ENCODE results near the gene LDLRAD3.

Gene LDLRAD3

GRCh38 chr11:36212564-36213392, 268.9 kb downstream of the LDLRAD3 start:
- TF ChIP-seq CEBPB (IDR thresholded peaks at IDR 0.05) (no peak), TEAD4 (IDR thresholded peaks at IDR 0.05) (no peak), EGR1 (IDR thresholded peaks at IDR 0.05) (no peak), TCF12 (IDR thresholded peaks at IDR 0.05; ENCODE audit: low read depth) (no peak), NFIC (IDR thresholded peaks at IDR 0.05) (no peak), FOXM1 (IDR thresholded peaks at IDR 0.05; ENCODE audit: borderline replicate concordance, low read depth) (no peak), ZBTB7A (IDR thresholded peaks at IDR 0.05; ENCODE audit: low read depth) (no peak), TAF1 (IDR thresholded peaks at IDR 0.05; ENCODE audit: low read depth) (no peak), CREB1 (IDR thresholded peaks at IDR 0.05; ENCODE audit: low read depth) (no peak), RAD21 (IDR thresholded peaks at IDR 0.05; ENCODE audit: low read depth) (no peak), YY1 (IDR thresholded peaks at IDR 0.05; ENCODE audit: low read depth) (no peak)
- TF ChIP-seq, protein P1, sequence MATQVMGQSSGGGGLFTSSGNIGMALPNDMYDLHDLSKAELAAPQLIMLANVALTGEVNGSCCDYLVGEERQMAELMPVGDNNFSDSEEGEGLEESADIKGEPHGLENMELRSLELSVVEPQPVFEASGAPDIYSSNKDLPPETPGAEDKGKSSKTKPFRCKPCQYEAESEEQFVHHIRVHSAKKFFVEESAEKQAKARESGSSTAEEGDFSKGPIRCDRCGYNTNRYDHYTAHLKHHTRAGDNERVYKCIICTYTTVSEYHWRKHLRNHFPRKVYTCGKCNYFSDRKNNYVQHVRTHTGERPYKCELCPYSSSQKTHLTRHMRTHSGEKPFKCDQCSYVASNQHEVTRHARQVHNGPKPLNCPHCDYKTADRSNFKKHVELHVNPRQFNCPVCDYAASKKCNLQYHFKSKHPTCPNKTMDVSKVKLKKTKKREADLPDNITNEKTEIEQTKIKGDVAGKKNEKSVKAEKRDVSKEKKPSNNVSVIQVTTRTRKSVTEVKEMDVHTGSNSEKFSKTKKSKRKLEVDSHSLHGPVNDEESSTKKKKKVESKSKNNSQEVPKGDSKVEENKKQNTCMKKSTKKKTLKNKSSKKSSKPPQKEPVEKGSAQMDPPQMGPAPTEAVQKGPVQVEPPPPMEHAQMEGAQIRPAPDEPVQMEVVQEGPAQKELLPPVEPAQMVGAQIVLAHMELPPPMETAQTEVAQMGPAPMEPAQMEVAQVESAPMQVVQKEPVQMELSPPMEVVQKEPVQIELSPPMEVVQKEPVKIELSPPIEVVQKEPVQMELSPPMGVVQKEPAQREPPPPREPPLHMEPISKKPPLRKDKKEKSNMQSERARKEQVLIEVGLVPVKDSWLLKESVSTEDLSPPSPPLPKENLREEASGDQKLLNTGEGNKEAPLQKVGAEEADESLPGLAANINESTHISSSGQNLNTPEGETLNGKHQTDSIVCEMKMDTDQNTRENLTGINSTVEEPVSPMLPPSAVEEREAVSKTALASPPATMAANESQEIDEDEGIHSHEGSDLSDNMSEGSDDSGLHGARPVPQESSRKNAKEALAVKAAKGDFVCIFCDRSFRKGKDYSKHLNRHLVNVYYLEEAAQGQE (IDR thresholded peaks at IDR 0.05; ENCODE audit: low read depth), result no peak

DNA sequence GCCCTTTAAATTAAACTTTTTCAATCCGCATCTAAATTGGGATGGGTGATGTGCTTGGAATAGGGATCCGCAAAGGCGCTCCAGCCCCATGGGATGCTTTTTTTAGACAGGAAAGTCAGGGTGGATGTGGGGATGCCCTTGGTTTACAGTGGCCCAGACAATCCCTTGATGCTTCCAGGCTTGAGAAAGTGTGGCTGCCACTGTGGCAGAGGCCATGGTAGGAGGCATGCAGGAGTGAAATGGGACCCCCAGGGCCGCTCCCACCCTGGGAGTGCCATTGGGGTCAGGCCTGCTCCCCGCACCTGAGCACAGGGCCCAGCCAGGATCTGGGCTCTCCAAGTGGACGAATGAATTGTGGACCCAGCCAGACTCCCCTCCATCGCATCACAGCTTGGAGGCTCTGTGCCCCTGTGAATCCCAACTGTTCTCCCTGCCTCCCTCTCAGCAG, 269.6 kb downstream of the LDLRAD3 start:
- TF ChIP-seq TEAD4 (IDR thresholded peaks at IDR 0.05) (no peak), MAX (IDR thresholded peaks at IDR 0.05) (no peak), FOXM1 (IDR thresholded peaks at IDR 0.05; ENCODE audit: borderline replicate concordance, low read depth) (no peak), EP300 (IDR thresholded peaks at IDR 0.05; ENCODE audit: borderline replicate concordance) (no peak), CREB1 (IDR thresholded peaks at IDR 0.05; ENCODE audit: low read depth) (no peak), EGR1 (IDR thresholded peaks at IDR 0.05) (no peak), CEBPB (IDR thresholded peaks at IDR 0.05) (no peak), ZBTB7A (IDR thresholded peaks at IDR 0.05; ENCODE audit: low read depth) (no peak), YY1 (IDR thresholded peaks at IDR 0.05; ENCODE audit: low read depth) (no peak), TCF12 (IDR thresholded peaks at IDR 0.05; ENCODE audit: low read depth) (no peak), NFIC (IDR thresholded peaks at IDR 0.05) (no peak), TAF1 (IDR thresholded peaks at IDR 0.05; ENCODE audit: low read depth) (no peak), RAD21 (IDR thresholded peaks at IDR 0.05; ENCODE audit: low read depth) (no peak)
- TF ChIP-seq, protein P2, sequence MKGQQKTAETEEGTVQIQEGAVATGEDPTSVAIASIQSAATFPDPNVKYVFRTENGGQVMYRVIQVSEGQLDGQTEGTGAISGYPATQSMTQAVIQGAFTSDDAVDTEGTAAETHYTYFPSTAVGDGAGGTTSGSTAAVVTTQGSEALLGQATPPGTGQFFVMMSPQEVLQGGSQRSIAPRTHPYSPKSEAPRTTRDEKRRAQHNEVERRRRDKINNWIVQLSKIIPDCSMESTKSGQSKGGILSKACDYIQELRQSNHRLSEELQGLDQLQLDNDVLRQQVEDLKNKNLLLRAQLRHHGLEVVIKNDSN (IDR thresholded peaks at IDR 0.05), result no peak
- TF ChIP-seq, protein P1 (IDR thresholded peaks at IDR 0.05; ENCODE audit: low read depth), result no peak

- TF ChIP-seq TAF1 (IDR thresholded peaks at IDR 0.05; ENCODE audit: low read depth) (no peak), FOXM1 (IDR thresholded peaks at IDR 0.05; ENCODE audit: borderline replicate concordance, low read depth) (no peak), YY1 (IDR thresholded peaks at IDR 0.05; ENCODE audit: low read depth) (no peak), NFIC (IDR thresholded peaks at IDR 0.05) (no peak), TCF12 (IDR thresholded peaks at IDR 0.05; ENCODE audit: low read depth) (no peak), EP300 (IDR thresholded peaks at IDR 0.05; ENCODE audit: borderline replicate concordance) (no peak), CEBPB (IDR thresholded peaks at IDR 0.05) (no peak), MAX (IDR thresholded peaks at IDR 0.05) (no peak), RAD21 (IDR thresholded peaks at IDR 0.05; ENCODE audit: low read depth) (no peak), TEAD4 (IDR thresholded peaks at IDR 0.05) (no peak), EGR1 (IDR thresholded peaks at IDR 0.05) (no peak), CREB1 (IDR thresholded peaks at IDR 0.05; ENCODE audit: low read depth) (no peak)
- TF ChIP-seq, protein P1 (IDR thresholded peaks at IDR 0.05; ENCODE audit: low read depth), result no peak
Observed at GRCh38 chr11:36214480-36214879, 270.6 kb downstream of the LDLRAD3 start.

DNA sequence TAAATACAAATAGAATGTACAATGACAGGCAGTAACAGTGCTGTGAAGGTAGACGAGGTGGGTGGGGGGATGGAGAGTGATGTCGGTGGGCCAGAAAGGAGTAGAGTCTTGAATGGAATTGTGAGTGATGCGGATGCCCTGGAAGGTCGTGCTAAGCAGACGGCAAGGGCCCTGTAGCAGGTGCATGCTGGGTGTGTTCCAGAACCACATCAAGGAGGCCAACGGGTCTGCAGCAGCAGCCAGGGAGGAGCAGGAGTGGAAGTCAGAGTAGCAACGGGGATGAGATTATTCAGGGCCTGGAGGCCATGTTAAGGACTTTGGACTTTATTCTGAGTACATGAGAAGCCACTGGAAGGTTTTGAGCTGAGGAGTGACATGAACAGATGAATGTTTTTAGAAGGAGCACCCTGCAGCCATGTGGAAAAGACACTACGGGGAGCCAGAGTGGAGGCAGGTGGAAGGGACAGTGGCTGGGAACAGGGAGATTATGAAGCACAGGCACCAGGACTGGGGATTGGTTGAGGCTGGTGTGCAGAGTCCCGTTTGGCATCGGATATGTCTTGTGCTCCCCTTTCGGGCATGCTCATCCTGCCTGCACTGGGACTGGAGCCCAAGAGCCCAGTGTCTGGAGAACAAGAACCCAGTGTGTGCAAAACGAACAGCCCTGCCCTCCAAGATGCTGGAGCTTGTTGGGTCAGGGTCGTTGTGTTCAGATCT, 271.3 kb downstream of the LDLRAD3 start:
- TF ChIP-seq CEBPB (IDR thresholded peaks at IDR 0.05) (no peak), CREB1 (IDR thresholded peaks at IDR 0.05; ENCODE audit: low read depth) (no peak), FOXM1 (IDR thresholded peaks at IDR 0.05; ENCODE audit: borderline replicate concordance, low read depth) (no peak), NFIC (IDR thresholded peaks at IDR 0.05) (no peak), EGR1 (IDR thresholded peaks at IDR 0.05) (no peak), ZBTB7A (IDR thresholded peaks at IDR 0.05; ENCODE audit: low read depth) (no peak), TAF1 (IDR thresholded peaks at IDR 0.05; ENCODE audit: low read depth) (no peak), TCF12 (IDR thresholded peaks at IDR 0.05; ENCODE audit: low read depth) (no peak), MAX (IDR thresholded peaks at IDR 0.05) (no peak), YY1 (IDR thresholded peaks at IDR 0.05; ENCODE audit: low read depth) (no peak), RAD21 (IDR thresholded peaks at IDR 0.05; ENCODE audit: low read depth) (no peak)
- TF ChIP-seq, protein P1 (IDR thresholded peaks at IDR 0.05; ENCODE audit: low read depth), result no peak
- TF ChIP-seq, protein P2 (IDR thresholded peaks at IDR 0.05), result no peak
